ENCODE measurements around the gene RBM15.

DNA sequence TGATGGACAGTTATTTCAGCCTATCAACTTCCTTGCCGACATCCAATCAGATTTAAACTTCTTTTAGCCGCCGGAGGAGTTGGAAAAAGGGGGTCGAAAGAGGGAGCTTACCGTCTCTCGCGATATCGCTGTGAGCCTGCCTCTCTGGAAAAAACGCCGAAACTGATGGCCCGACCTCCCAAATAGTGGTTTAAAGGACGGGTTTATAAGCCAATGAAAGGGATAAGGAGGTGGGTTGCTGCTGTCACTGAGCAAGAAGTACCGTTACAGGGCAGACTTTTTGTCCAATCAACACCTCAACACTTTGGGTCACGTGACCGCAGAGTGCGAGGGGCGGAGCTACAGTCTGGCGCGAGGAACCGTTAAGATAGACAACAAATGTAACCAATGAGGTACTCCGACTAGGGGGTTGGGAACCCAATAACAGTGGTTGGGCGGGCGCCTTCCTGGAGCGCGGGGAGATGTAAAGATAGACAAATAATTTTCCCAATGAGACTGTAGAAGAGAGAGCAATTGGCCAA is at the start of gene RBM15:
- TF ChIP-seq, protein P1, sequence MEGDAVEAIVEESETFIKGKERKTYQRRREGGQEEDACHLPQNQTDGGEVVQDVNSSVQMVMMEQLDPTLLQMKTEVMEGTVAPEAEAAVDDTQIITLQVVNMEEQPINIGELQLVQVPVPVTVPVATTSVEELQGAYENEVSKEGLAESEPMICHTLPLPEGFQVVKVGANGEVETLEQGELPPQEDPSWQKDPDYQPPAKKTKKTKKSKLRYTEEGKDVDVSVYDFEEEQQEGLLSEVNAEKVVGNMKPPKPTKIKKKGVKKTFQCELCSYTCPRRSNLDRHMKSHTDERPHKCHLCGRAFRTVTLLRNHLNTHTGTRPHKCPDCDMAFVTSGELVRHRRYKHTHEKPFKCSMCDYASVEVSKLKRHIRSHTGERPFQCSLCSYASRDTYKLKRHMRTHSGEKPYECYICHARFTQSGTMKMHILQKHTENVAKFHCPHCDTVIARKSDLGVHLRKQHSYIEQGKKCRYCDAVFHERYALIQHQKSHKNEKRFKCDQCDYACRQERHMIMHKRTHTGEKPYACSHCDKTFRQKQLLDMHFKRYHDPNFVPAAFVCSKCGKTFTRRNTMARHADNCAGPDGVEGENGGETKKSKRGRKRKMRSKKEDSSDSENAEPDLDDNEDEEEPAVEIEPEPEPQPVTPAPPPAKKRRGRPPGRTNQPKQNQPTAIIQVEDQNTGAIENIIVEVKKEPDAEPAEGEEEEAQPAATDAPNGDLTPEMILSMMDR (IDR thresholded peaks at IDR 0.05 in 2 of 3, conservative IDR thresholded peaks at IDR 0.05 in 1 of 3; ENCODE audit: borderline replicate concordance in 1 of 3, insufficient read depth in 1 of 3, low read depth in 2 of 3, low read length in 2 of 3) = no peak
- TF ChIP-seq EZH2 (IDR thresholded peaks at IDR 0.05) = no peak
- no peak for TF ChIP-seq POLR2A (IDR thresholded peaks at IDR 0.05; ENCODE audit: borderline replicate concordance, extremely low read depth, insufficient read depth, insufficient read length)
- no peak; the same call in 1 of the 2 replicates for TF ChIP-seq ELF1 (IDR thresholded peaks at IDR 0.05; ENCODE audit: borderline replicate concordance, low read depth)
- TF ChIP-seq, protein P2, sequence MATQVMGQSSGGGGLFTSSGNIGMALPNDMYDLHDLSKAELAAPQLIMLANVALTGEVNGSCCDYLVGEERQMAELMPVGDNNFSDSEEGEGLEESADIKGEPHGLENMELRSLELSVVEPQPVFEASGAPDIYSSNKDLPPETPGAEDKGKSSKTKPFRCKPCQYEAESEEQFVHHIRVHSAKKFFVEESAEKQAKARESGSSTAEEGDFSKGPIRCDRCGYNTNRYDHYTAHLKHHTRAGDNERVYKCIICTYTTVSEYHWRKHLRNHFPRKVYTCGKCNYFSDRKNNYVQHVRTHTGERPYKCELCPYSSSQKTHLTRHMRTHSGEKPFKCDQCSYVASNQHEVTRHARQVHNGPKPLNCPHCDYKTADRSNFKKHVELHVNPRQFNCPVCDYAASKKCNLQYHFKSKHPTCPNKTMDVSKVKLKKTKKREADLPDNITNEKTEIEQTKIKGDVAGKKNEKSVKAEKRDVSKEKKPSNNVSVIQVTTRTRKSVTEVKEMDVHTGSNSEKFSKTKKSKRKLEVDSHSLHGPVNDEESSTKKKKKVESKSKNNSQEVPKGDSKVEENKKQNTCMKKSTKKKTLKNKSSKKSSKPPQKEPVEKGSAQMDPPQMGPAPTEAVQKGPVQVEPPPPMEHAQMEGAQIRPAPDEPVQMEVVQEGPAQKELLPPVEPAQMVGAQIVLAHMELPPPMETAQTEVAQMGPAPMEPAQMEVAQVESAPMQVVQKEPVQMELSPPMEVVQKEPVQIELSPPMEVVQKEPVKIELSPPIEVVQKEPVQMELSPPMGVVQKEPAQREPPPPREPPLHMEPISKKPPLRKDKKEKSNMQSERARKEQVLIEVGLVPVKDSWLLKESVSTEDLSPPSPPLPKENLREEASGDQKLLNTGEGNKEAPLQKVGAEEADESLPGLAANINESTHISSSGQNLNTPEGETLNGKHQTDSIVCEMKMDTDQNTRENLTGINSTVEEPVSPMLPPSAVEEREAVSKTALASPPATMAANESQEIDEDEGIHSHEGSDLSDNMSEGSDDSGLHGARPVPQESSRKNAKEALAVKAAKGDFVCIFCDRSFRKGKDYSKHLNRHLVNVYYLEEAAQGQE (IDR thresholded peaks at IDR 0.05; ENCODE audit: low read depth) = no peak
